DMS 273 (cell line): ENCODE measurements around the gene FBXL7.

Experiments
- DNase-seq: peaks from one replicate; lab custom pipeline; 2025; ENCODE audit not compliant: unreplicated experiment; lab: John Stamatoyannopoulos, UW

FBXL7 gene

DNA sequence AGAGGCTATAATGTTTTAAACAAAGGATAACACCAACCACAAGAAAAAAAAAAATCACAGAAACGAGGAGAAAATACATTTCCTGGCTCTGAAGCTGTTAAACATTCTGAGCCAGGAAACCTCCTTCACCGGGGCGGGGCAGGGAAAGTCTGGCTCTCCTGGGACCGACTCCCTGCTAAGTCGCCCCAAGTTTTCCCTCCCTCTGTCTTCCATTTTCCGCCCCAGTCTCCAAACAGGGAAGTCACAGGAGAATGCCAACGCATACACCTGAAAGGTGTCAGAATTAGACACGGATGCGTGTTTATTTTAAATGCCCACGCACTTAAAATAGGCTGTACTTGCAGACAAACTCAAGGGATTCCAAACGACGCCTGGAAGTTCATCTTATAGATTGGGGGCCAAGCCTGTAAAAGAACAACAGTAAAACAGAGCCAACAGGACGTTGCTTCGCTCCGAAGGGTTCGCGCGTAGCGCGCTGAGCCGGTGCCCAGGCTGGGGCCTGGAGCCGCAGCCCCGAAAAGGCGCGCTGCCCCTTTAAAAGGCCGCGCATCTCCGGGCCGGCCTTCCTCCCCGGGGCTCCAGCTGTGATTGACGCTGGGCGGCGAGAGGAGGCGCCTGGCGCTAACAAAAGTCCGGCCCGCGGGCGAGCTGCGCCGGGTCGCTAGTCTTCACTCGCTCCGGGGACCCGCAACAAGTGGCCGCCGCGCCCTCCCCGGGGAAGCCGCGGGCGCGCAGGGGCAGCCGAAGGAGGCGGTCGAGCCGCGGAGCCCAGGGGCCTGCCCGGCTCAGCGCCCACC lies at the start of gene FBXL7:
FBXL7 (plus strand) TSS at position 653 of the 797 bp plus-strand sequence.
- peak; percentile 96 for DNase-seq

DNA sequence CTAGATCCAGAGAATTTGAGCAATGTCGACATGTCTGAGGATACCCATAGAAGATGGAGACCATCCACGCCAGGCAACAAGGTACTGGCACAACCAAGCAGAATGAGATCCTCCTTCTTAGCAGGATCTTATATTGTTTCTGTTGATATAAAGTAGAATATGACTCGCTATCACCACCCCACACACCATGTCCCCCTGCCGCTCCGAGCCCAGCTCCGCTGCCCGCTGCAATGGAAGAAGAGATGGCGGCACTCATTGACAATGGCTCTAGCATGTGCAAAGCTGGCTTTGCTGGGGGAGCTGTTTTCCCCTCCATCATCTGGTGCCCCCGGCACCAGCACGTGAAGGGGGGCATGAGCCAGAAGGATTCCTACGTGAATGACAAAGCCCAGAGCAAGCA lies 49.5 kb upstream of the FBXL7 start:
- no peak for DNase-seq

DNA sequence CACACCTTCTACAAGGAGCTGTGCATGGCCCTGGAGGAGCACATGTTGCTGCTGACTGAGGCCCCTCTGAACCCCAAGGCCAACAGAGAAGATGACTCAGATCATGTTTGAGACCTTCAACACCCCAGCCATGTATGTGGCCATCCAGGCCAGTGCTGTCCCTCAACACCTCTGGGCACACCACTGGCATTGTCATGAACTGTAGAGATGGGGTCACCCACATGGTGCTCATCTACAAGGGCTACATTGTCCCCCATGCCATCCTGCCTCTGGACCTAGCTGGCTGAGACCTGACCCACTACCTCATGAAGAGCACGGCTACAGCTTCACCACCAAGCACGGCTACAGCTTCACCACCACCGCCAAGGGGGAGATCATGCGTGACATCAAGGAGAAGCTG lies 49.0 kb upstream of the FBXL7 start:
- DNase-seq, result no peak

DNA sequence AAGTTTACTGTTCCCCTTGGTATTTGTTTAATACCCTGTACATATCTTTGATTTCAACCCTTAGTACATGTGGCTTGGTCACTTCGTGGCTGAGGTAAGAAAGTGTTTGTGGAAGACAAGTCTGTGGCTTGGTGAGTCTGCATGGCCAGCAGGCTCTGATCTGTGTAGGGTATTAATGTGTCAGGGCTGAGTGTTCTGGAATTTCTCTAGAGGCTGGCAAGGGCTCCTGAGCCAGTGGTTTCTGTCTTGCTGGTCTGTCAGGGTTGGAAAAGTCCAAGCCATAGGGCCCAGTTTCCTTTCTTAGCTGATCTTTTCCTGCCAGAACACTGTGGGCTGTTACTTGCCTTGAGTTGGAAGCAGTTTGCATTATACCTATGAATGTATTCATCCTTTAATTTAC lies 48.0 kb upstream of the FBXL7 start:
- DNase-seq, result no peak

DNA sequence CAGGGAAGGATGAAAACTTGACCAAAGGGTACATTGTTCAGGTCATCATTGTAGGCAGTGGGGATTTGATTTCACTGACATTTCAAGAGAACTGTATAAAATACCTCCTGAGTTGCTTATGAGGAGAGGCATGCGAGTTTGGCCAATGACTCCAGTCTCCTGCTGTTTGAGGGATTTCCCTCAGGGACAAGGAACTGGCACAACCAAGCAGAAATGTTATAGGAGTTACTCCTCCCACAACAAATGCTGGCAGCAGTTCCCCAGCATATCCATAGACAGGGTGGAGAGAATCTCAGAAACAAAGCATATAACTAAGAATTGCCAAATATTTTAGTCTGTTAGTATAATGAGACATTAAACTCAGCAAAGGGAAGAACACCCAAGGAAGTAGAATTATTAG lies 47.2 kb upstream of the FBXL7 start:
- DNase-seq, result no peak

DNA sequence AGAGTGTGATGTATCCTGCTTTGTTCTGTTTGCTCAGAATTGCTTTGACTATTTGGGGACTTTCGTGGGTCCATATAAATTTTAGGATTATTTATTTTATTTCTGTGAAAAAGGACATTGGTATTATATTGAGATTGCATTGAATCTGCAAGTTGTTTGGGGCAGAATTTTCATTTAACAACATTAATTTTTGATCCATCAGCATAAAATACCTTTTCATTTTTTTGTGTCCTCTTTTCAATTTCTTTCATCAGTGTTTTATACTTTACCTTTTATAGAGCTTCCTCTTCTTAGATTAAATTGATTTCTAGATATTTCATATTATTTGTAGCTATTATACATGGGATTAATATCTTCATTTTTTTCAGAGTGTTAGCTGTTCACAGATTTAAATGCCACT lies 40.8 kb upstream of the FBXL7 start:
- no peak for DNase-seq

DNA sequence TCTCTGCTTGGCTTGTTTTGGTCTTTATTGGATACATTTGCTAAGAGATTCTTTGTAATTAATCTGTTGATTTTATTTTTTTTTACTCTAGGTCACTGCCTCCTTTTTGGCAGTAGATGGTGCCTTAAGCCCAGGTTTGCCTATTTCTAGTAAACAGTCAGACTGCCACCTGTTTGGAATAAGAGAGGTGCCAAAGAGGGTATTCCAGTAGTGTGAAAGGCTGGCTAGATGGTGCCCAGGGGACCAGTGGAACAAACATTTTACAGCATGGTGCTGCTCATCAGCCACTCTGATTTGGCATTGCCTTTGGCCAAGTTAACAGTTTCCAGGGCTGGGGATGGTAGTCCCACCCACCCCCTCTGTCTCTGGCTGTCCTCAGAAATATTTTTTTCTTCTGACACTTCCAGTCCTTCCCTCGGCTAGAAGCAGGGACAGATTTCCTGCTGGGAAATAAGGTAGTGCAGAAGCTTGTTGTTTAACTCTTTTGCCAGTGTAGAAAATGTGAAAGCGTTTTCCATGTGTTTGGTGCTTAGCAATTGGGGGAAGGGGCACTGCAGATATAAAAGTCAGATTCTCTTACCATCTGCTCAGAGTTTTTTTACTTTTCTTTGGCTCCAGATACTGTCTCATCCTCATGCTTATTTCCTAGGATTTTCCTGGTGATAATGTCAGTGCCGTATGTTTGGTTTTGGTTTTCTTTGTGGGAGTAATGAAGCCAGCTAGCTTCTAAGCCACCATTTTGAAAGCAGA lies 36.6 kb upstream of the FBXL7 start:
- DNase-seq, result peak; percentile 92

DNA sequence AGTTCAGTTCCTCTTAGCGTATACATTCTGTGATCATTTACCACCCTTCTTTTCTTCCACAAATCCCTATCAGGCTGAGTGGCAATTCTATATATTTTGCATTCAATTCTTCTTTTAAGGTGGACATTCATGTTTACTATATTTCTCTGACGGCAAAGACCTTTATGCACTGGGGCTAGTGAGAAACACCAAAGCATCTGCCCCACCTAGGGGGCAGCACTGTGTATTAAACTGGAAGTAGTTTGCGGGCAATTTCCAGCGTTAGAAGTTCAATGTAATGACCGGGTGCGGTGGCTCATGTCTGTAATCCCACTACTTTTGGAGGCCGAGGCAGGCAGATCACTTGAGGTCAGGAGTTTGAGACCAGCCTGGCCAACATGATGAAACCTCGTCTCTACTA lies 27.9 kb upstream of the FBXL7 start:
- DNase-seq, result peak; percentile 7

DNA sequence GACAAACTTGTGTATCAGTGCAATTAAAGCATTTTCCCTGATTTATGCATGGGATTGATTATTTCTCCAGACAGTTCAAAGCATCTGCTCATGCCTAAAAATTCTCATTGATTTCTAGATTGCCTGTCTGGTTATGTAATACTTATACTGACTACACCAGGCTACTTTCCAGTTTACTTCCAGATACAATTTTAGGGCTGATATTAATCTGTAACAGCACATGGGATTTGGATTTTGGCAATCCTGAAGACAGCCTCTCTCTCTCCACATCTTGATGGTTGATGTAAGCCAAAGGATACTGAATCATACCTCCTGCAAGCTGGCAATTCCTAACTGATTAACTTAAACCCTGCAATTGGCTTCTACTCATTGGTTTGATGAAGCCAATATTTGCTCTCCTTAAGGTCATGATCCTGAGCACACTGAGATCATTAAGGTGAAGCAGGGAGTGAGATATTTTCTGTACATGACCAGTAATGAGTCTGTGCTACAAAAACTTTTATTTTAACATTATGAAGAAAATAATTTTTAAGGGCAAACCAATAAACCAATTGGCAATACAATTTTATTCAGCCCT lies 25.7 kb upstream of the FBXL7 start:
- DNase-seq, result no peak

DNA sequence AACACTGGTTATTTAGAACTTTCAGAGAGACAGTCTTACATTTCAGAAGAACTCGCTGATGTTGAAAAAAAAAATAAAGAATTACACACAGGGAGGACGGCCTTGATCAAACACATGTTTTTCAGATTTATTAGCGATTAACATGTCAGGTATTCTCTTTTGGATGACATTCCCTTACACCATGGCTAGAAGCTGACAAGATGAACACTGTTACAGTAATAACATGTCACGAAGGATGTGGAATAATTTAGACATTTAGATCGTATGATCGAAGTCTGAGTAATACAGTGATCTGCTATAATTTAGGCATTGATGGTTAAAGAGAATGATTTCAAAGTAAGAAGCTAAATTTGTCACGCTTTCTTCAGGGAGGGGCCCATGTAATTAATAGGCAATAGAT lies 24.6 kb upstream of the FBXL7 start:
- DNase-seq, result no peak

DNA sequence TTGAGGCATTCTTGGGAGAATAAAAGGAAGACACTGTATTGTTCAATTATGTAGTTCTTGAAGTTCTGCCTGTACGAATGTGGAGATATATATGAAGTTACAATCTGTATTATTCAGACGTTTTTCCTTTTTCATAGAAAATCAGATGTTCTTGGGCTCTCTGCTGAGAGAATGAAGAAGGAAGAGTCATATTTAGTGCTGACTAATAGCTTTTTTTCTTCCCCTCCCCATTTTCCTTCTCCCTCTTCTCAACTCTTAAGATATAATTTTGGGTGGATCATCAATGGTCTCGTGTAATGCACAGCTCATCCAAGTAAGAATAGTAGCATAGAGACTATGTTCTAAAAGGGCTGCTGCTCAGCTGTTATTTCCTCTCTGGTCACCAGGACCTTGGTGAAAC lies 23.0 kb upstream of the FBXL7 start:
- no peak for DNase-seq

DNA sequence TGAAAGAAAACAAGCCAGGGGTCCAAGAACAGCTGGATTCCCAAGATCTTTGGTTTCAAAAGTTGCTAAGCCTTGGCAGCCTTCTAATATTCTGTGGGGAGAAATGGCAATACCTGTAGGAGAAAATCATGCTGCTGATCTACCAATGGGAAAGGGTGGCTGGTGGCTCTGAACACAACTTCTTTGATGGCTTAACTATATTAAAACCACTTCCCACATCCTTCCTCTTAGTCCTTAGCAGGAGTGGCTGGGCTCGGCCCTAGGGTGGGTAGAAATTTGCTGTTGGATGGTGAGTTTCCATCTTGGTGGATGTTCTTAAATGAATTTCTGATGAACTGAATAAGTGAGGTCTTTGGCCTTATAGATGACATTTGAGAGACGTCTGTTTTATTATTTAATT lies 19.5 kb upstream of the FBXL7 start:
- DNase-seq, result no peak

DNA sequence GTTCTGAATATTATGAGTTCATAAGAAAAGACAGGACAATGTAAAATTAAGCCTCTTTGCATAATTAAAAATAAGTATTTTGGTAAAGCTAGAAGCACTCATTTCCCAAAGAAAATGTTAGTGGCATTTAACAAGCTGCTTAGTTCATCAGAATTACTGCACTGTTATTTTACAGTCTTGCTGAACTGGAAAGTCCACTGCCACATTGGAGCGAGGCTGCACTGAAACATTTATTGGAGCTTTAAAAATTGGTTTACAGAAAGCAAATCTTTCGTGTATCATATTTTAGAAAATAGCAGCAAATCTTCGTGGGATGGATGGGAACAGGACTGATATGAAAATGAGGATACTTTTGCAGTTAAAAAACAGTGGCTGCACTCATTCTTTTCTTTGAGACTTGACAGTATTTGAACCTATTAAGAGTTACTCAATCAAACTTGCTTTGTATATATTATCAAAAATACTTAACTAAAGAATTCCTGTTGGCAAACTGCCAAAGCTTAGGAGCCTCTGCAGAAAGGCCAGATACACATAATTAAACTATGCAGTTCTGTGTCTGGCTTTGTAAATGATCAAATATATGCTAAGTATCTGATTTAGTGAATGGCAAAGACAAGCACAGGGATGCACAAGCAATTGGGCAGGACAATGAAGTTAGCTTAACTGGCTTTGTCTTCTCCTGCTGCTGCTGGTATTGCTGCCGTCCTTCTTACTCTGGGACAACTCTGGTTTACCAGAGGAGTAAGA lies 16.5 kb upstream of the FBXL7 start:
- peak; percentile 37 for DNase-seq

DNA sequence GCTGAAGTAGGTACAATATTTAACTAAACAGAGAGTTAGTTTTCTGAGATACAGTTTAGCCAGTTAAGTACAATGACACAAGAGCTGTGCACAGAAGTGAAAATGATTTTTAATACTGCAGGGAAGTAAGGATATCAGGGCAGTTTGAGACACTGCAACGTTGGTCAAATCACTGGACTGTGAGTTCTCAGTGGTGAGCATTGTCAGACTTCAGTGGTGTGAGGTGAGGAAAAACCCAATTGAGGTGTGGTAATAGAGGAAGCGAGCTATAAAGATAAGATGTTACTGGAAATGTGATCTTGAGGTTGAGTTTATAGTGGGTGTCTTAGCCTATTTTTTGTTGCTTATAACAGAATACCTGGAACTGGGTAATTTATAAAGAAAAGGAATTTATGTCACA lies 12.8 kb upstream of the FBXL7 start:
- no peak for DNase-seq

DNA sequence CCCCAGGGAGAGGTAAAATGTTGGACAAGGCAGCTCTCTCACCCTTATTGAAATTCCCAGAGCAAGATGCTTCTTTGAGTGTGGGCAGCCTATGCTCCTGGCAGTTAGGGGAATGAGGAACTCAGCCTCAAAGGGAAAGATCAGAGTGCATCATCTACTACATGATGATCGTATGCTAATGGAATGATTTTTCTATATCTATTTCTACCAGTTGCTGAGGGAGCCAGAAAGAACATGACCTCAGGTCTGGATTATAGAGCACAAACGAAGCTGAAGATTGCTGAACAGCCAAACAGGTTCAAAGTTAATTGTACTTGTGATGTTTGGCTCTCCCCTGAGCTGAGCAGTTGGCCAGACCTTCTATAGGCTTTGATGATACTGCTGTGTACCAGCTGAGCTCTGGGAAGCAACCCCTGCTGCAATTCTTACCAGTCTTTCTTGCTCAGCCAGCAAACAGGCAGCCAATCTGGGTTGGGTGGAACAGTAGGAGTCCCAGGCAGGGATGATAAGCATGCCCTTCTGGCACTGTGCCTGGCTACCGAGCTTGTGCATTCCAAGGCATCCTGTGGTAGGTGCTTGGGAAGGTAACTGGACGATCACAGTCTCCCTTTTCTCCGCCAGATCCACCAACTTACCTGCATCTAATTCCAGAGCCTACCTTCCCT lies 10.3 kb upstream of the FBXL7 start:
- DNase-seq, result peak; percentile 38

DNA sequence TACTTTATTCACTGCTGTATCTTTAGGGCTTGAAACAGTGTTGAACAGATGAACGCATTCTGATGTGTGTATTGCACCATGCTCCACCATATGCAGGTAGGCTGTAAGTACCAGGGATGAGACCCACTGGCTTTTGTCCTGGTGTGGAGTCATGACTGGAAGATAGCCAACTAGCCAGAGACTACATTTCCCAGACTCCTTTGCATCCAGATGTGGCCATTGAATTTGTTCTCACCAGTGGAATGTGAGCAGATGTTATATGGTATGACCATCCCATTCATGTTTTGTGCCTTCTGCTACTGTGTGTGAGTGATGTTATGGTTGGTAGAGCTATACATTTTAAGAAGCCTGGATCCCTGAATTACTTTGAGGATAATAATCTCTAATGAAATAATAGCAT lies 7.4 kb upstream of the FBXL7 start:
- DNase-seq, result peak; percentile 33

DNA sequence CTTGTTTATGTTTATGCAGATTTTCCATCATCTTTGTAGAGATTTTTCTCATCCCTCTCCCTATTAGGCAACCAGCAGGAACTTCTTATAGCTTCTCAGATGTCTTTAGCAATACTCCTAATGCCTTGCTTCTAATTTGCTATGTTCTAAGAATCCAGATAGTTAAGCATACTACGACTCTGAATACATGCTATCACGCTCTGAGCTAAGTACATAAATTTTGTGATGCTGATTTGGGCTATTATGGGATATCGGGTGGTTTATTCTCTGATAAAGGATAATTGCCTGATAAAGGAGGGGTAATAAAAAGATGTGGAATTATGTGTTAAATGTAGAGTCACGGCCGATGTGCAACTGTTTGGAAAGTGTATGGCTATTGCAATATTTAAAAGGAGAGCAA lies 6.5 kb upstream of the FBXL7 start:
- DNase-seq, result no peak

DNA sequence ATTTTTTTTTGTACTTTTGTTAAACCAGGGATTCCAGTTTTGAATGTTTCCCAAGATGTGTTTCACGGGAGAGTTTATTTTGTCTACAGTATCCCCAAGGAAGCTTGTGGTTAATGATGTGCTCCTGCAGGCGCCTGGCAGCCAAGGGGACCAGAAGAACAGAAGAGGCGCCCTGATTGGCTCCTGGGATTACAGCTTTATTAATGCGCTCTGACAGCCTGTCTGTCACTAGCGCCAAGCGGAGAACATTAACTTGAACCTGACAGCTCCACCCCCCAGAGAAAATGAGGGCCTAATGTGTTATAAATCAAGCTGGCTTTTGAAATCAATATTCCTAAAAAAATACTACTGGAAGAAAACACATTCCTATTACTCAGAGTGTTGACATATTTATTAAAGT lies 5.0 kb upstream of the FBXL7 start:
- peak; percentile 43 for DNase-seq

DNA sequence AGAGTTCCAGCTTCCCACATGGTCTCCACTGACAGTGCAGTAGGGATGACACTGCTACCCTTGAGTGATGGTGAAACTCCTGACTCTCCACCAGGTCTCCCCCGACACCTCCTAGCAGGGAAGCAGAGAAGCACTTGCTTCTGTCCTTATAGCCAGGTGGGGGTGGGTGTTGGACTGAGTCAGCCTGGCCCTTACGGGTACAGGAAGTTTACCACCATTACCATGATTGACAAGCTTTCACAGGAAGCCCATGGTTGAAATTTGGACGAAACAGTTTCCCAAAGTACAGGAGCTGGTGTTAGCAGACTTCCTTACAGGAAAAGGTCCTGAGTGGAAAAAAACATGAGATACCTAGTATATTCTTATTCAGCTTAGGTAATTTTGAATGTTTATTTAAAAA lies 3.1 kb upstream of the FBXL7 start:
- DNase-seq, result no peak

DNA sequence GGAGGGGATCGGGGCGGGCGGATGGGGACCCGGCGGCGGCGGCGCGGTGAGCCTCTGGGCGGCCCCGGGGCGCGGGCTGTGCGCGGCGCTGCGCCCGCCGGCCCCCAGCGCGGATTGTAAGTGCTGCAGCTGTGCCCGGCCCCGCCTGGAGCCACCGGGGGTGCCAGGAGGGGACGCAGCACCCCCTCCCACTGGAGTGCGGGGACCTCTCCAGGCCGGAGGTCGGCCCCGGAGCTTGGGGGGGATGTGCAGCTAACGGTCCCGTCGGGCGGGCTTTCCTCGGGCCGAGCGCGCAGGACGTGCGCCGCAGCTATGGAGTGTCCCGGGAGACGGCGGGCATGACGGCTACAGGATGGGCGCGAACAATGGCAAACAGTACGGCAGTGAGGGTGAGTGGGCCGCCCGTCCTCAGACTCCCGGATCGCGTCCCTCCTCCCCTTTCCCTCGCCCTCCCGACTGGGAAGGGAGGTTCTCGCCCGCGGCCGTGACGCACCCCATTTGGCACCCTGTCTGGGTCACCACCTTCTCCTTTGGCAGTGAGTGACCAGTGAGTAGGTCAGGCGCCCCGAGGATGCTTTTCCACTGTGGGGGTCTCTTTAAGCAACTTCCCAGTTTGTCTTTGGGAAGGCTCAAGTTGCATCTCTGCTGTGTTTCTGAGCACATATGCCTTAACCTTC lies 483 bp downstream of the FBXL7 start:
- peak; percentile 83 for DNase-seq
